Spleen (tissue), 11 donors: Measurements from ENCODE around the gene GSTA3. TPM values are rescaled to one million over a fixed set of nuclear protein-coding genes. Genes with fewer than 3 reads are reported as not detected.
"Not testable (repeated sequence)": the region's sequence is repeated elsewhere in the genome, so short reads cannot be mapped to it uniquely, and the experiment has no call there.

Experiments
- DNase-seq: peaks from one replicate; pipeline ENCODE4 v3.0.0-alpha.2; 2020
- H3K27ac ChIP-seq, 8 donors: fragments of 200-600 bp; sonication (generic) in 7 of 8; 1 replicate in 4 of 8; 2 replicates in 4 of 8; pipeline versions ENCODE4 v1.5.0 to v1.8.0; 2016 to 2021; ENCODE audit warnings: inconsistent platforms in 4 of 8, mild to moderate bottlenecking in 4 of 8, moderate library complexity in 1 of 8
- H3K27me3 ChIP-seq, 7 donors: fragments of 200-600 bp; sonication (generic) in 6 of 7; replicated peaks in 1 of 7; 1 replicate in 4 of 7; 2 replicates in 3 of 7; pipeline versions ENCODE4 v1.5.0 to v1.8.0; 2016 to 2021; ENCODE audit warnings: inconsistent platforms in 3 of 7, mild to moderate bottlenecking in 1 of 7
- H3K36me3 ChIP-seq, 6 donors: fragments of 200-600 bp; sonication (generic) in 5 of 6; 1 replicate in 4 of 6; 2 replicates in 2 of 6; pipeline versions ENCODE4 v1.5.0 to v1.8.0; 2016 to 2021; ENCODE audit warnings: inconsistent platforms in 2 of 6
- H3K4me1 ChIP-seq, 6 donors: fragments of 200-600 bp; sonication (generic) in 5 of 6; 1 replicate in 3 of 6; 2 replicates in 3 of 6; pipeline versions ENCODE4 v1.5.0 to v1.8.0; 2016 to 2021; ENCODE audit warnings: inconsistent platforms in 3 of 6
- H3K4me3 ChIP-seq, 8 donors: fragments of 200-600 bp; sonication (generic) in 7 of 8; 1 replicate in 4 of 8; 2 replicates in 4 of 8; pipeline versions ENCODE4 v1.5.0 to v1.8.0; 2016 to 2021; ENCODE audit warnings: inconsistent platforms in 4 of 8, mild to moderate bottlenecking in 4 of 8, moderate library complexity in 2 of 8
- H3K9me3 ChIP-seq, 8 donors: fragments of 200-600 bp; sonication (generic) in 7 of 8; 1 replicate in 4 of 8; 2 replicates in 4 of 8; pipeline versions ENCODE4 v1.5.0 to v1.8.0; 2016 to 2021; ENCODE audit warnings: inconsistent platforms in 4 of 8
- CTCF ChIP-seq, 11 experiments: fragments of 200-600 bp in 7 of 11; fragments of 450-650 bp in 4 of 11; sonication (generic) in 4 of 11; IDR thresholded peaks in 8 of 11; conservative IDR thresholded peaks in 3 of 11; 1 replicate in 7 of 11; 2 replicates in 4 of 11; pipeline versions ENCODE4 v1.4.0 to v1.8.0; 2016 to 2021; ENCODE audit warnings: antibody characterized with exemption in 11 of 11, inconsistent platforms in 4 of 11, mild to moderate bottlenecking in 1 of 11
- POLR2A ChIP-seq, 3 donors: fragments of 450-650 bp; IDR thresholded peaks; one replicate each; pipeline ENCODE4 v1.5.1; 2017; ENCODE audit warnings: antibody characterized with exemption in 3 of 3, mild to moderate bottlenecking in 1 of 3
- POLR2AphosphoS5 ChIP-seq, 3 donors: sonication (generic); formaldehyde crosslinking; IDR thresholded peaks; one replicate each; pipeline ENCODE4 v1.5.1; 2017; ENCODE audit warnings: antibody characterized with exemption in 3 of 3
- WGBS, 5 donors: extraction: QIAGEN DNeasy Blood & Tissue Kit in 3 of 5; methylation state at CpG; one replicate each; pipeline versions ENCODE4 v1.1.5 to v1.1.7; 2013 to 2018; 5-methylcytosine and 5-hydroxymethylcytosine counted together
- intact Hi-C: fragments of 100-400 bp; cut with DNase I; formaldehyde crosslinking; loops from one replicate; pipeline ENCODE4 v1.15.0; 2023; ENCODE audit warnings: low total_unique reads
- polyA plus RNA-seq, 3 donors: library from polyadenylated mRNA; stranded (reverse); fragments of 200-250 nt; gene quantifications; one replicate each; pipeline ENCODE4 v1.2.1, GENCODE V29; 2013
- total RNA-seq, 7 donors: library from RNA; depleted of rRNA in 3 of 7; stranded (reverse); fragments of >200 nt in 3 of 7; fragmentation: NEBNext Ultra II Directional in 4 of 7; extraction: Animal tissue kit (Norgen Biotek cat#: 25700) in 4 of 7; gene quantifications; one replicate each; pipeline versions ENCODE4 v1.1.0 to v1.2.1, GENCODE V29; 2016 to 2021
- donor health status: healthy with polysubstance abuse.
- donor health status: DM: no; HTN: no; CAD: no; lungs with moderate emphysema.
- donor health status: DM: no; HTN: no; CAD: no.
- donor health status: Bipolar disorder and iron deficiency.
- donor health status: healthy.
- donor health status: DM: no; HTN: no; CAD: no.
- donor health status: DM: yes; HTN: yes; CAD: no.

The GSTA3 gene
- total and polyA plus RNA-seq, 10 donors = not detected

- H3K9me3 ChIP-seq = no peaks in the 10 kb centered on the region
- no peaks in the 10 kb centered on the region for H3K36me3 ChIP-seq
- no peak for TF ChIP-seq CTCF (IDR thresholded peaks at IDR 0.05 in 8 of 11, conservative IDR thresholded peaks at IDR 0.05 in 3 of 11)
- no peak overlapping the region for H3K27ac ChIP-seq
- no peak for DNase-seq
- no peak overlapping the region for H3K4me3 ChIP-seq
- peaks cover 0 to 19% (median 0%) of the 10 kb centered on the region in 7 donors for H3K27me3 ChIP-seq
- WGBS, 5 donors = 27 to 39% (median 29%) methylated on average over 5 of the region's 5 CpGs
- intact Hi-C loops = no loop called here
- no peaks in the 10 kb centered on the region for H3K4me1 ChIP-seq
Observed at GRCh38 chr6:52946306-52946705, 36.8 kb upstream of the GSTA3 start.

GRCh38 chr6:52942821-52943220 lies 33.3 kb upstream of the GSTA3 start:
- 87 to 95% (median 94%) methylated on average over 10 of the region's 10 CpGs for WGBS, 5 donors
- H3K4me3 ChIP-seq, H3K36me3 ChIP-seq, H3K27ac ChIP-seq, DNase-seq, intact Hi-C loops, H3K9me3 ChIP-seq, H3K4me1 ChIP-seq: not testable (repeated sequence)
- peaks cover 0 to 20% (median 0%) of the 10 kb centered on the region in 7 donors for H3K27me3 ChIP-seq

GRCh38 chr6:52942221-52942620 lies 32.7 kb upstream of the GSTA3 start:
- Histone ChIP-seq H3K36me3 (no peaks in the 10 kb centered on the region), H3K9me3 (no peaks in the 10 kb centered on the region), H3K27me3 (peaks cover 0 to 20% (median 0%) of the 10 kb centered on the region in 7 donors), H3K27ac (no peak overlapping the region), H3K4me3 (no peak overlapping the region), H3K4me1 (no peaks in the 10 kb centered on the region)
- WGBS, 5 donors = 74 to 80% (median 76%) methylated on average over 4 of the region's 4 CpGs
- intact Hi-C loops = no loop called here
- TF ChIP-seq CTCF (IDR thresholded peaks at IDR 0.05 in 8 of 11, conservative IDR thresholded peaks at IDR 0.05 in 3 of 11) (no peak), POLR2AphosphoS5 (IDR thresholded peaks at IDR 0.05) (no peak), POLR2A (IDR thresholded peaks at IDR 0.05) (no peak)
- no peak for DNase-seq

GRCh38 chr6:52937908-52938307 lies 28.4 kb upstream of the GSTA3 start:
- Histone ChIP-seq H3K27me3 (peaks cover 0 to 9% (median 0%) of the 10 kb centered on the region in 7 donors), H3K9me3 (no peaks in the 10 kb centered on the region), H3K4me1 (no peaks in the 10 kb centered on the region), H3K4me3 (no peak overlapping the region), H3K36me3 (no peaks in the 10 kb centered on the region), H3K27ac (no peak overlapping the region)
- DNase-seq = no peak
- whole genome bisulfite sequencing, 5 donors = 73 to 96% (median 87%) methylated on average over 2 of the region's 2 CpGs
- intact Hi-C loops = no loop called here
- TF ChIP-seq POLR2AphosphoS5 (IDR thresholded peaks at IDR 0.05) (no peak), CTCF (IDR thresholded peaks at IDR 0.05 in 8 of 11, conservative IDR thresholded peaks at IDR 0.05 in 3 of 11) (no peak), POLR2A (IDR thresholded peaks at IDR 0.05) (no peak)

DNA sequence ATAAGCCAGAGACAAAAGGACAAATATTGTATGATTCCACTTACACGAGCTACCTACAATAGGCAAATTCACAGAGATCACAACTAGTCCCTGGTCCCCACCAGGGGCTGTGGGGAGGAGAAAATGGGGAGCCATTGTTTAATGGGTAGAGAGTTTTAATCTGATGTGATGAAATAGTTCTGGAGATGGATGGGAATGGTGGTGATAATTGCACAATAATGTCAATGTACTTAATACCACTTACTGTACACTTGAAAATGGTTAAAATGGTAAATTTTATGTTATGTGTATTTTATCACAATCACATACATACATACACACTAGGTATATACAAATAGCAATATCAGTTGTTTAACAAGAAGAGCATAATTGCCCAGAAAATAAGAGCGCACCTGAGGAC lies 24.3 kb upstream of the GSTA3 start:
- H3K4me3 ChIP-seq = no peak overlapping the region
- WGBS, 5 donors = 81 to 92% (median 89%) methylated on average over 2 of the region's 2 CpGs
- no peaks in the 10 kb centered on the region for H3K9me3 ChIP-seq
- no peak overlapping the region for H3K27ac ChIP-seq
- H3K4me1 ChIP-seq = no peaks in the 10 kb centered on the region
- intact Hi-C loops = no loop called here
- no peak for DNase-seq
- no peaks in the 10 kb centered on the region for H3K36me3 ChIP-seq
- no peak for TF ChIP-seq POLR2AphosphoS5 (IDR thresholded peaks at IDR 0.05)
- TF ChIP-seq CTCF (IDR thresholded peaks at IDR 0.05 in 8 of 11, conservative IDR thresholded peaks at IDR 0.05 in 3 of 11) = no peak
- TF ChIP-seq POLR2A (IDR thresholded peaks at IDR 0.05) = no peak
- H3K27me3 ChIP-seq = no peaks in the 10 kb centered on the region
